Motor neuron (in vitro differentiated cells): ENCODE data around the gene SLC25A33. TPM values are rescaled to one million over a fixed set of nuclear protein-coding genes. Genes with fewer than 3 reads are reported as not detected.

Source experiments
- ATAC-seq, 8 experiments: fragments of 200-7000 bp; cut with Tn5 transposase; replicated peaks in 6 of 8; 2 replicates each; pipeline ENCODE4 v1.8.0; 2021; ENCODE audit warnings: mild to moderate bottlenecking in 8 of 8, moderate library complexity in 8 of 8
- H3K27ac ChIP-seq, 2 donors: fragments of 250-450 bp; sonication (Bioruptor Pico); 2 replicates each; pipeline ENCODE4 v1.9.0; 2021; ENCODE audit warnings: antibody characterized with exemption in 2 of 2, mild to moderate bottlenecking in 2 of 2, moderate library complexity in 1 of 2
- H3K4me1 ChIP-seq, 2 donors: fragments of 250-450 bp; sonication (Bioruptor Pico); replicated peaks in 1 of 2; 2 replicates each; pipeline ENCODE4 v1.6.1; 2021; ENCODE audit warnings: antibody characterized with exemption in 2 of 2, mild to moderate bottlenecking in 2 of 2, moderate library complexity in 1 of 2
- H3K4me3 ChIP-seq, 5 donors: fragments of 250-450 bp; sonication (Bioruptor Pico); 2 replicates each; pipeline ENCODE4 v1.9.0; 2021; ENCODE audit warnings: antibody characterized with exemption in 5 of 5, mild to moderate bottlenecking in 5 of 5, moderate library complexity in 4 of 5
- WGBS, 10 experiments: fragments of 450-650 bp; shearing (Covaris generic); methylation state at CpG; one replicate each; pipeline ENCODE4 v1.0.0; 2022; 5-methylcytosine and 5-hydroxymethylcytosine counted together
- in situ Hi-C, 9 experiments: fragments of 400-800 bp; cut with MboI; loops; one replicate each; pipeline ENCODE4 v1.15.0; 2021; ENCODE audit warnings: low sequenced_read_pairs in 9 of 9, low pct_unique_long_range_greater_than_20kb in 2 of 9; ENCODE audit not compliant: unreplicated experiment in 9 of 9
- total RNA-seq, 8 experiments: library from RNA; unstranded; fragments of 300-600 nt; gene quantifications; 2 replicates each; pipeline versions ENCODE4 v1.2.3 to v1.2.4, GENCODE V29; 2022

The SLC25A33 gene
- total RNA-seq, 8 experiments from 2014 or later = 6.6 to 15.9 (median 9.1) TPM

- Histone ChIP-seq H3K27ac (no peak overlapping the region), H3K4me1 (no peaks in the 10 kb centered on the region), H3K4me3 (no peak overlapping the region)
- in situ Hi-C loops = loop anchor here in 1 of 9 experiments (10.0 kb wide), 1 partner anchor 81 kb away; no protein-coding TSS in a partner anchor
- WGBS, 10 experiments = 60 to 100% (median 97%) methylated on average over 1 to 6 of the region's 6 CpGs; no CpG with 5 or more reads in 4 of the 10 experiments
- ATAC-seq = no peak
Measured at GRCh38 chr1:9575486-9575885, 36.2 kb downstream of the SLC25A33 start.

DNA sequence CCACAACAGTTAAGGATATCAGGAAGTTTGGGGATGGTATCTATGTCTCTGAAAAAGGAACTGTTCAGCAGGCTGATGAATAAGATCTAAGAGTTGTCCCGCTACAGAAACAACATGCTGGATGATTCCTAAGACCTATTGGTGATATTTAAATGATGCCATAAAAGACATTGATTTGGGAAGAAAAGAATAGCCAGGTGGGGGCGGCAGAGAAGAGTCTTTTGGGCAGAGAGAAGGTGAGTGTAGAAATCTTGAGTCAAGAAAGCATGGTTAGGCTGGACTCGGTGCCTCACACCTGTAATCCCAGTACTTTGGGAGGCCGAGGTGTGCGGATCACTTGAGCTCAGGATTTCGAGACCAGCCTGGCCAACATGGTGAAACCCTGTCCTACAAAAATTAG, 37.6 kb downstream of the SLC25A33 start:
- in situ Hi-C loops = loop anchor here in 1 of 9 experiments (10.0 kb wide), 1 partner anchor 82 kb away; no protein-coding TSS in a partner anchor
- whole genome bisulfite sequencing, 10 experiments = 83 to 100% (median 92%) methylated on average over 1 to 6 of the region's 6 CpGs; no CpG with 5 or more reads in 1 of the 10 experiments

GRCh38 chr1:9577423-9577822, 38.2 kb downstream of the SLC25A33 start:
- in situ Hi-C loops = loop anchor here in 1 of 9 experiments (10.0 kb wide), 1 partner anchor 83 kb away; no protein-coding TSS in a partner anchor

More for the DNA sequence above, 37.6 kb downstream of the SLC25A33 start:
- Histone ChIP-seq H3K27ac (no peak overlapping the region), H3K4me1 (no peaks in the 10 kb centered on the region), H3K4me3 (no peak overlapping the region)
- no peak for ATAC-seq

DNA sequence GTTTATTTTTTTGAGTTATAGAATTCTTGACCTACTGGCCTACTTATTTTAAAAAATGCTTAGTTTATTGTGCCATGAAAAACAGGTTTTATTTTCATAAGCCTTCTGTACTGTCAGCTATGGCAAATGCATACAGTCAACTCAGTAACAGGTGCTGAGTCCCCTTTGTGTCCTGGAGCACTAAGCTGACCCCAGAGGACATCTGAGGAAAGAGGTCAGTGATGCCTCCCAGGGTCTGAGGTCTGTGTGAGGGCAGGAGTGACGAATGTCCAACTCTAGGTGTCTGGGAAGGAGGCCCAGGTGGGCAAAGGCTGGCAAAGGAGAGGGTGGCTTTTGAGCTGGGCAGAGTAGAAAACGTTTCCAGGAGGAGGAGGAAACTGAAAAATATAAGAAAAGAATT, 41.7 kb downstream of the SLC25A33 start:
- Histone ChIP-seq H3K27ac (no peak overlapping the region), H3K4me1 (no peaks in the 10 kb centered on the region), H3K4me3 (no peak overlapping the region)
- 67 to 100% (median 96%) methylated on average over 1 to 2 of the region's 2 CpGs; no CpG with 5 or more reads in 4 of the 10 experiments for WGBS, 10 experiments
- ATAC-seq = no peak
- in situ Hi-C loops = no loop called here

More at GRCh38 chr1:9577423-9577822, 38.2 kb downstream of the SLC25A33 start:
- H3K27ac ChIP-seq = no peak overlapping the region
- no peak for ATAC-seq
- no peak overlapping the region for H3K4me3 ChIP-seq
- H3K4me1 ChIP-seq = no peaks in the 10 kb centered on the region
- 89 to 100% (median 97%) methylated on average over 3 to 5 of the region's 5 CpGs; no CpG with 5 or more reads in 3 of the 10 experiments for WGBS, 10 experiments

GRCh38 chr1:9586147-9586766, 47.0 kb downstream of the SLC25A33 start:
- Histone ChIP-seq H3K27ac (no peak overlapping the region), H3K4me1 (peaks cover 16 to 17% of the 10 kb centered on the region in 2 donors), H3K4me3 (no peak overlapping the region)
- in situ Hi-C loops = no loop called here
- 71 to 100% (median 83%) methylated on average over 1 to 3 of the region's 3 CpGs; no CpG with 5 or more reads in 3 of the 10 experiments for WGBS, 10 experiments
- ATAC-seq = no peak

DNA sequence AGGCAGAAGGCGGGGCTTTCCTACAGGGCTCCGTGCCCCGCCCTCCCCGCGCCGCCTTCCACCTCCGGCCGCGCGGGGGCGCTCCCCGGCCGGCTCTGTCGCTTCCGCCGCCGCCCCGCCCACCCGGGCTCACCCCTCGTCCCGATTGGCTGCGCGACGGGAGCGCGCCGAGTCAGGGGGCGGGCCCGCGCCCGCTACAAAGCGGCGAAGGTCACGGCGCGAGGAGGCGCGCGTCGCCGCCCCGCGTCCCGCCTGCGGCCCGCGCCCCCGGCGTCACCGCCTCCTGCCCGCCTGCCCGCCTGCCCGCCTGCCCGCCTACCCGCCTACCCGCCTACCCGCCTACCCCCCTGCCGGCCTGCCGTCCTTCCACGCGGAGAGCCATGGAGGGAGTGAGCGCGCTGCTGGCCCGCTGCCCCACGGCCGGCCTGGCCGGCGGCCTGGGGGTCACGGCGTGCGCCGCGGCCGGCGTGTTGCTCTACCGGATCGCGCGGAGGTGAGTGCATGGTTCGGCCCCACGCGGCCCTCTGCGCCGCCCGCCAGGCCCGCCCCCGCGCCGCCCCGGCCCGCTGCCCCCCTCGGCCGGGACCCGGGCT, 49.4 kb downstream of the SLC25A33 start, which contains the start of gene TMEM201:
TSS of gene TMEM201 (plus strand) at position 361 of the 593 bp plus-strand sequence. CDS start at position 381, 20 bp downstream.
- peak; percentile 74 to 88 (median 78) for ATAC-seq
- WGBS, 10 experiments = 1% methylated on average over 27 of the region's 94 CpGs; no CpG with 5 or more reads in 9 of the 10 experiments
- in situ Hi-C loops = no loop called here
- Histone ChIP-seq H3K27ac (peak within 1 kb of the TSS; percentile 54 to 60), H3K4me3 (peak within 1 kb of the TSS; percentile 61 to 85 (median 73)), H3K4me1 (peaks cover 39 to 40% of the 10 kb centered on the region in 2 donors)

DNA sequence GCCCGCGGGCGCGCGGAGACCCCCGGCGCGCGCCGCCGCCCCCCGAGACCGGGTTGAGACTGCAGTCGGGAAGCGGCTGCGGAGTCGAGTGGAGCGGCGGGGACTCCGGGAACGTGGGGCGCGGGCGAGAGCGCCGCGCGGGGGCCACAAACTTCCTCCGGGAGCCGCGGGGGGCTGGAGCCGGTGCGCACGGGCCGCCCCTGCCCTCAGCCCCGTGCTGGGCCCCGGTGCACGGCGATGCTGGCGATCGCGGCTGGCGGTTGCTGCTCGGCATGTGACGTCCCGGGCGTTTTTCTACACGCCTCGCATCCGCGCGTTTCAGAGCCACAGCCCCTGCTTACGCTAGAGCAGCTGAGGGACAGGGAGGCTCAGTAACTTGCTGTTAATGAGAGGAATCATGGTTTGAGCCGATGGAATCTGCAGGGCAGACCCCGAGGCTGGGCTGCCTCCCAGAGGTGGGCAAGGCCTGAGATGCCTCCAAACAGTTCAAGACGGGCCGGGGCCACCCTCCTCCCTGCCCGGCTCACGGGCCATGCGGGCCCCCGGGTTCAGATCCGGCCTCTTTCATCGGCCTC, 50.0 kb downstream of the SLC25A33 start:
- 0 to 7% (median 2%) methylated on average over 1 to 10 of the region's 63 CpGs; no CpG with 5 or more reads in 5 of the 10 experiments for whole genome bisulfite sequencing, 10 experiments
- ATAC-seq = peak in 7 of 8 experiments; percentile 0 to 39 (median 2)
- Histone ChIP-seq H3K4me3 (peak overlapping the region; percentile 61 to 85 (median 73)), H3K27ac (peak overlapping the region; percentile 54 to 60), H3K4me1 (peaks cover 44 to 46% of the 10 kb centered on the region in 2 donors)
- in situ Hi-C loops = no loop called here

- Histone ChIP-seq H3K4me3 (peak overlapping the region; percentile 61 to 85 (median 73)), H3K4me1 (peaks cover 48 to 49% of the 10 kb centered on the region in 2 donors), H3K27ac (no peak overlapping the region)
- ATAC-seq = no peak
- in situ Hi-C loops = no loop called here
- 0 to 29% (median 5%) methylated on average over 1 to 5 of the region's 6 CpGs; no CpG with 5 or more reads in 3 of the 10 experiments for WGBS, 10 experiments
Measured at GRCh38 chr1:9589719-9590157, 50.5 kb downstream of the SLC25A33 start.

DNA sequence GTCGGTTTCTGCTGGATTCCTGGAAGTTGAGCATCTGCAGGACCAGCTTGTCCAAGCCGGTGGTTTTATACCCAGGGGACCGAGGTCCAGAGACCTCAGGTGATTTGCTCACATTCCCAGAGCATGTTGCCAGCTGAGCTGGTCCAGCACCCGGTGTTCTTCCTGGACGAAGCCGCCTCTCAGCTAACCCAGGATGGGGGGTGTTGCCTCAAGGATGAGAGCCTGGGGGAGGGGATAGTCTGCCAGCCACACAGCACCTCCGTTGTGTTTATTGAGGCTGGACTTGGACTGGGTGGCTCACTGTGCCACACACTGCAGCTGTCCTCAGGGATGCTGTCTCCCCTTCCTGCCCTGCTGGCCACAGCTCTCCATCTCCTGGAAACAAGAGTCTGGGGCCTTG, 50.9 kb downstream of the SLC25A33 start:
- 33 to 100% (median 40%) methylated on average over 1 to 4 of the region's 7 CpGs; no CpG with 5 or more reads in 4 of the 10 experiments for WGBS, 10 experiments
- H3K4me1 ChIP-seq = peaks cover 48 to 50% of the 10 kb centered on the region in 2 donors
- in situ Hi-C loops = no loop called here
- no peak for ATAC-seq
- H3K27ac ChIP-seq = no peak overlapping the region
- H3K4me3 ChIP-seq = peak overlapping the region; percentile 61 to 85 (median 73)

DNA sequence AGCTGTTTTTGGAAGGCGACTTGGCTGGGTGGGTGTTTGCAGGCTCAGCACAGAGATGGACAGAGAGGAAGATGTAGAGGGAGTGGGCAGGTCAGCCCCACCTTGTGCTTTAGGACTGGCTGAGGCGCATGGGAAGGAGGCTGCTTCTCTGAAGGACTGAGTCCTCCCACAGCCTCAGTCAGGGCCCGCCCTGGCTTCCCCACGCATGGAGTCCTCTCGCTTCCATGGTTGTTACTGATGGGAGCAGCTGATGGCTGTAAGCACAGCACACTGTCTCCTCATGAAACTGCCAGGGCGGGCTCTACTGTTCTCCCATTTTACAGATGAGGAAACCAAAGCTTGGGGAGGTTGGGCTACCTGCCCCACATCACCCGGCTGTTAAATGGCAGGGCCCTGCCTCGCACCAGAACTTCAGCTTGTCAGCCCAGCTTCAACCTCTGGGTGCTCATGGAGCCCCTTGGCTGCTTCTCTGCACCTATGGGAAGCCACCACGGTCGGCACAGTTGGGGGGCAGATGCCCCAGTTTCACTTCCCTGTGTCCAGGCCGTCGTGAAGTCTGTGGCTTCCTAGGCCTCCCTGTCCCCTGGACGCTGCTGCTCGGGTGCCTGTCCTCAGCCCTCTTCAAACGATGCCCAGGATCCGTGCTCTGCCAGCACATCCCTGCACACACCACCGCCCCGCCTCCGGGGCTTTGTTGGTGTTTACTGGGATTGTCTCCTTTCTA, 51.8 kb downstream of the SLC25A33 start:
- H3K4me1 ChIP-seq = peaks cover 48 to 50% of the 10 kb centered on the region in 2 donors
- peak in 1 of 8 experiments; percentile 0 for ATAC-seq
- WGBS, 10 experiments = 59 to 93% (median 83%) methylated on average over 1 to 9 of the region's 19 CpGs; no CpG with 5 or more reads in 3 of the 10 experiments
- in situ Hi-C loops = no loop called here
- peak overlapping the region in 1 of 2 donors; percentile 10 for H3K27ac ChIP-seq
- no peak overlapping the region for H3K4me3 ChIP-seq

DNA sequence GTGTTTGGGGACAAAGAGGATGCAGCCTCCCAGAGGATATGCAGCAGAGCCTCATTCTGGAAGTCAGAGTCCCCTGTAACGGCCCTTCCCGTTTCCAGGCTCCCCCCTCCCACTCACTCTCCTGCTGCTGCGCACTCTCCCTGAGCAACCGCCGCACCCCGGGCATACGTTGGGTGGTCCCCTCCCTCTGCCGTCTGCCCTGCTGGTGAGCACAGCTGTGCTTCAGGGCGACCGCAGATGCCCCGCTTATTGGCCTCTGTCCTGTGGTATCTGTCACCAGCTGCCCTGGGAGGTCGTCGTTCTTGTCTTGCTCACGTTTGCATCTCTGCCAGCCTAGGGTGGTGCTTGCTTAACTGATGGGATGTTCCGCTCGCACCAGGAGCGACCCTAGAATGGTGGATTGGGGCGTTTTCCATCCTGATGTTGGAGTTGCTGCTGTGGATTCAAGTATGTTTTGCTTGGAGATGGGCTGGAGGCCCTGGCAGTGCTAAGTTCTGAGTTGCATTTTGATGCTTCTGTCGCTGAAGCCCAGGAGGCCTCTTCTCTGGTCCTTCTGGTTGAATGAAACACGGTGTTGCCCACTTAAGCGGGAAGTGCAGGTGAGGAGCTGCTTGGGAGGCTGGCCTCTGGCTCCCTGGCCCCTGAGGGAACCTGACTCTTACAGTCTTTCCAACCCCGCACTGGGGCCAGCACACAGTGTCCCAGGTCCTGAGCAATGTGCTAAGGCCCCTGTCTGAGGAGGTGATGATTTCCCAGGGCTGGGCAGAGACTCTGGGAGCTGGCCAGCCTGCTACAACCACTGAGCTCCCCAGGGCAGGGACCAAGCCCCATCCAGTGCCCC, 52.6 kb downstream of the SLC25A33 start:
- peak overlapping the region in 1 of 2 donors; percentile 26 for H3K27ac ChIP-seq
- ATAC-seq = peak in 1 of 8 experiments; percentile 0
- in situ Hi-C loops = no loop called here
- WGBS, 10 experiments = 56 to 92% (median 75%) methylated on average over 2 to 15 of the region's 22 CpGs; no CpG with 5 or more reads in 6 of the 10 experiments
- peaks cover 48 to 50% of the 10 kb centered on the region in 2 donors for H3K4me1 ChIP-seq
- no peak overlapping the region for H3K4me3 ChIP-seq
